ENCODE measurements around the gene CPNE8.
A peak's percentile ranks its signal among the peaks of the same experiment; 100 is the strongest.

CPNE8 gene

DNA sequence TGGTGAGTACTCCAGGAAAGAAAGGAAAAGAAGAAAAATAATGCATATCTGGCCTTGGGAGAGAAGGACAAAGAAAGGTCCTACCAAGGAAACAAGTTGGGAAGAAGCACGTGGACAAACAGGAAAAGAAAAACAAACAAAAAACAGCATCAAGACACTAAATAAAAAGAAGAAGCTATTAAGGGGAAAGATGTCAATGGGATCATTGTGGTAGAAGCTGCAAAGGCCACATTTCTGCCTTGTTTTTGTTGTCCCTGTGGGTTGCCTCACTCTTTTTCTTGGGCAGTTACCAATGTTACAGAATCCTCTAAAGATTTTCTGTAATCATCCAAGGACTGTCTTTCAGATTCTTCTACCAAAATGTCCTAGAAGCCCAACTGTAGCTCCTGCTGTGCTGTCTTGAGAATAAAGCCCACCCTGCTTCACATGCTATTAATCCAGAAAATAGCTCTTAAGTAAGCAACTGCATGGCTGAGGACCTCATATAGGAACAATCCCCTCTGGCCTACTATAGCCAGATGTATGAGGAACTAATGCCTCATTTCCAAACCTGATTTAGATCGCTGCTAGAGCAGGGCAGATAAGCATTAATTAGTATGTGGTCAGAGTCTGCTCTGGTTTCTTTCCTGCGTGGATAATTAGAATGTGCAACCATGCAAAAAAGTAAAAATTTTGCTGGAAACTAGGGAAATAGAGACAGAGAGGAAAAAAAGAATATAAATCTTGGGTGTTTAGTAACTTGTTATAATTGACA is 10.2 kb upstream of the CPNE8 start:
- TF ChIP-seq, protein P1, sequence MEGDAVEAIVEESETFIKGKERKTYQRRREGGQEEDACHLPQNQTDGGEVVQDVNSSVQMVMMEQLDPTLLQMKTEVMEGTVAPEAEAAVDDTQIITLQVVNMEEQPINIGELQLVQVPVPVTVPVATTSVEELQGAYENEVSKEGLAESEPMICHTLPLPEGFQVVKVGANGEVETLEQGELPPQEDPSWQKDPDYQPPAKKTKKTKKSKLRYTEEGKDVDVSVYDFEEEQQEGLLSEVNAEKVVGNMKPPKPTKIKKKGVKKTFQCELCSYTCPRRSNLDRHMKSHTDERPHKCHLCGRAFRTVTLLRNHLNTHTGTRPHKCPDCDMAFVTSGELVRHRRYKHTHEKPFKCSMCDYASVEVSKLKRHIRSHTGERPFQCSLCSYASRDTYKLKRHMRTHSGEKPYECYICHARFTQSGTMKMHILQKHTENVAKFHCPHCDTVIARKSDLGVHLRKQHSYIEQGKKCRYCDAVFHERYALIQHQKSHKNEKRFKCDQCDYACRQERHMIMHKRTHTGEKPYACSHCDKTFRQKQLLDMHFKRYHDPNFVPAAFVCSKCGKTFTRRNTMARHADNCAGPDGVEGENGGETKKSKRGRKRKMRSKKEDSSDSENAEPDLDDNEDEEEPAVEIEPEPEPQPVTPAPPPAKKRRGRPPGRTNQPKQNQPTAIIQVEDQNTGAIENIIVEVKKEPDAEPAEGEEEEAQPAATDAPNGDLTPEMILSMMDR (IDR thresholded peaks at IDR 0.05; ENCODE audit: low read depth, low read length, missing control alignments): no peak
- H3K27me3 ChIP-seq (replicated peaks): no peaks in the 10 kb centered on the region
- DNase-seq: no peak
- in situ Hi-C loops (cut with HindIII; ENCODE audit: low pct_ligation_motif_present, low sequenced_read_pairs): no loop called here
- no peaks in the 10 kb centered on the region for H3K36me3 ChIP-seq (replicated peaks)
- no peak overlapping the region for H3K27ac ChIP-seq
- H3K4me3 ChIP-seq (ENCODE audit: low read depth, low read length): no peak overlapping the region

- in situ Hi-C loops (cut with HindIII; ENCODE audit: low pct_ligation_motif_present, low sequenced_read_pairs): no loop called here
- TF ChIP-seq, protein P1 (IDR thresholded peaks at IDR 0.05; ENCODE audit: low read depth, low read length, missing control alignments): no peak
- H3K27ac ChIP-seq: no peak overlapping the region
- DNase-seq: no peak
- no peaks in the 10 kb centered on the region for H3K27me3 ChIP-seq (replicated peaks)
- H3K36me3 ChIP-seq (replicated peaks): no peaks in the 10 kb centered on the region
- H3K4me3 ChIP-seq (ENCODE audit: low read depth, low read length): no peak overlapping the region
Observed at GRCh38 chr12:38912116-38912515, 6.7 kb upstream of the CPNE8 start.

DNA sequence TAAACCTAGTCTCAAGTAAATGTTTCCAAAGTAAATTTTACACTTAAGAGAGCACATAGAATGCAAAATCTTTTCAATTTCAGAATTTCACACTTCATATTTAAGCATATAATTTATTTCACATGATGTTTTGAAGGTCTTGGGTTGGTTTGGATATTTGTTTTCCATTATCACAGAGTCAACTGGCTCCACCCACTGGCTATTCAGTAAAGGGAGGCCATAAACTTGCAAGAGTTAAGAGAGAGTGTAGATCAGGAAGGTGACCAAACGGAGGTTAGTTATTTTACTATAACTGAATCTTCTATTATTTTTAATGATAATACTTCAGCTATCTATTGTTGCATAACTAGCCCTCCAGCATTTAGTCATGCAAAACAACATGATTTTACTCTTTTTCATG is 6.2 kb upstream of the CPNE8 start:
- DNase-seq: no peak
- Histone ChIP-seq H3K36me3 (replicated peaks) (no peaks in the 10 kb centered on the region), H3K27me3 (replicated peaks) (no peaks in the 10 kb centered on the region), H3K27ac (no peak overlapping the region), H3K4me3 (ENCODE audit: low read depth, low read length) (no peak overlapping the region)
- in situ Hi-C loops (cut with HindIII; ENCODE audit: low pct_ligation_motif_present, low sequenced_read_pairs): no loop called here
- TF ChIP-seq, protein P1 (IDR thresholded peaks at IDR 0.05; ENCODE audit: low read depth, low read length, missing control alignments): no peak

- no peaks in the 10 kb centered on the region for H3K36me3 ChIP-seq (replicated peaks)
- in situ Hi-C loops (cut with HindIII; ENCODE audit: low pct_ligation_motif_present, low sequenced_read_pairs): no loop called here
- H3K27ac ChIP-seq: no peak overlapping the region
- peak overlapping the region; percentile 69 for H3K4me3 ChIP-seq (ENCODE audit: low read depth, low read length)
- no peak for DNase-seq
- H3K27me3 ChIP-seq (replicated peaks): no peaks in the 10 kb centered on the region
- TF ChIP-seq, protein P1 (IDR thresholded peaks at IDR 0.05; ENCODE audit: low read depth, low read length, missing control alignments): no peak
Observed at GRCh38 chr12:38907201-38907923, 2.0 kb upstream of the CPNE8 start.

DNA sequence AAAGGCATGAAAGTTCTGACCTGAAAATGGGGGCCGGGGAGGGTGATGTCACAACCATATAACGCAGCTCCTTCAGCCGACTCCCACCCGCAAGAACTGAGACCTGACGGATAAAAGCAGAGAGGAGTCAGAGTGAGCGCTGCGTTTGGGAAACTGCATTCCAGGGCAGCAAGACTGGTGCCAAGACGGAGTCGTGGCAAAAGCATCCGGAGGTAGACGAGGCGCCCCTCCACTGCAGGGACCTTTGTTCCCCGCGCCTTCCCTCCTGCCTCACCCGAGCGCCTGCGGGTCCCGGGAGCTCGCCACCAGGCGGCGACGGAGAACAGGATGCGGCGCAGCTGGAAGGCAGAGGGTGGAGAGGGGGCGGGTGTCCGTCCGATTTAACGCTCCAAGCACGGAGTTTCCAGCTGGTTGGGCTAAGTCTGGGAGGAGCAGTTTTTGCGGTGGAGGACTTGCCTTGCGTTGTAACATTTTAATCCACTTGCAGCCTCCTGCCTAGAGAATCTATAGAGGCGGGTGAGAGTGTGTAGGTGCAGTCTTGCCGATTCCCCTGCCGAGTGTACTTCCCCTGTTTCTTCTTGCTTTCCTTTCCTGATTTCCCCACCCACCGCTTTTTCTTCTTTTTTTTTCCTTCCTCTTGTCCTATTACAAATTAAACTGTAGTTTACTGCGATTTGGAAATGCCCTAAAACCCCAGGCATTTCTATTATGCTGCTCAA is 1.2 kb upstream of the CPNE8 start:
- Histone ChIP-seq H3K27me3 (replicated peaks) (no peaks in the 10 kb centered on the region), H3K36me3 (replicated peaks) (no peaks in the 10 kb centered on the region), H3K4me3 (ENCODE audit: low read depth, low read length) (peak overlapping the region; percentile 69), H3K27ac (no peak overlapping the region)
- in situ Hi-C loops (cut with HindIII; ENCODE audit: low pct_ligation_motif_present, low sequenced_read_pairs): no loop called here
- TF ChIP-seq, protein P1 (IDR thresholded peaks at IDR 0.05; ENCODE audit: low read depth, low read length, missing control alignments): peak; percentile 92
- DNase-seq: peak; percentile 57

Measured in brain microvascular endothelial cell (primary cell).